Bone marrow (tissue), 2 donors: ENCODE data around the gene LRRC75A.
"Not testable (repeated sequence)": the region's sequence is repeated elsewhere in the genome, so short reads cannot be mapped to it uniquely, and the experiment has no call there.

Experiments
- DNase-seq, 2 donors: peaks; one replicate each; lab custom pipeline; 2025; lab: John Stamatoyannopoulos, UW

Gene LRRC75A, protein sequence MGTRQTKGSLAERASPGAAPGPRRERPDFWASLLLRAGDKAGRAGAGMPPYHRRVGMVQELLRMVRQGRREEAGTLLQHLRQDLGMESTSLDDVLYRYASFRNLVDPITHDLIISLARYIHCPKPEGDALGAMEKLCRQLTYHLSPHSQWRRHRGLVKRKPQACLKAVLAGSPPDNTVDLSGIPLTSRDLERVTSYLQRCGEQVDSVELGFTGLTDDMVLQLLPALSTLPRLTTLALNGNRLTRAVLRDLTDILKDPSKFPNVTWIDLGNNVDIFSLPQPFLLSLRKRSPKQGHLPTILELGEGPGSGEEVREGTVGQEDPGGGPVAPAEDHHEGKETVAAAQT

DNA sequence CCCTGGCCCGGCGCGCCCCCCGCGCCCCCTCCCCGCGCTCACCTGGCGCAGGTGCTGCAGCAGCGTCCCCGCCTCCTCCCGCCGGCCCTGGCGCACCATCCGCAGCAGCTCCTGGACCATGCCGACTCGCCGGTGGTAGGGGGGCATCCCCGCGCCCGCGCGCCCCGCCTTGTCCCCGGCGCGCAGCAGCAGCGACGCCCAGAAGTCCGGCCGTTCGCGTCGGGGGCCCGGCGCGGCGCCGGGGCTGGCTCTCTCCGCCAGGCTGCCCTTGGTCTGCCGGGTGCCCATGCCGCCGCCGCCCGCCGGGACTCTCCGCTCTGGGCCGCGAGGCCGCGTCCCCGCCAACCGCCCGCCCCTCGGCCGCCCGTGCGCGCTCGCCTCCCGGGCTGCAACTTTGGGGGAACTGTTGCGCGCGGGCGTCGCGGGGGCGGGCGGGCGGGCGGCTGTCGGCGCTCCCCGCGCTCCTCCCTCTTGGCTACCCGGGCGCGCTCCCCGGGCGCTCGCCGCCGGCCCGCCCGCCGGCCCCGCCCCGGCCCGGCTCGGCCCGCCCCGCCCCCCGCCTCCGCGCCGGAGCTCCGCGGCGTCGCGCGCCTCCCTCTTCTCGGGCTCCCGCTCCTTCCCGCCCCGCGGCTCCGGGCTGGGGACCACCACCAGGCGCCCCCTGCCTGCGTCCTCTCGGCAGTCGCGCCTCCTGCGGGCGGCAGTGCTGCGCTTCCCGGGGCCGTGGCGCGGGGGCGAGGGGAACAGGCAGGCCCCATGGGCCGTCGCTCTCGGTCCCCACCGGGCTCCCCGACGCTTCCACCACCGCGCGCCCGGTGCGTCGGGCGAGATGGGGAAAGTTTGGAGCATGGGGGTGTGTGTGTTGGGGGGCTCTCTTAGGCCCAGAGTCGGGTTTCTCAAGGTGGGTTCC, at the start of gene LRRC75A:
Gene LRRC75A, minus strand, starts transcription at position 491 of the 910 bp plus-strand sequence. Its CDS starts 203 bp downstream, at position 288.
- DNase-seq: peak in 1 of 2 donors; percentile 13

DNA sequence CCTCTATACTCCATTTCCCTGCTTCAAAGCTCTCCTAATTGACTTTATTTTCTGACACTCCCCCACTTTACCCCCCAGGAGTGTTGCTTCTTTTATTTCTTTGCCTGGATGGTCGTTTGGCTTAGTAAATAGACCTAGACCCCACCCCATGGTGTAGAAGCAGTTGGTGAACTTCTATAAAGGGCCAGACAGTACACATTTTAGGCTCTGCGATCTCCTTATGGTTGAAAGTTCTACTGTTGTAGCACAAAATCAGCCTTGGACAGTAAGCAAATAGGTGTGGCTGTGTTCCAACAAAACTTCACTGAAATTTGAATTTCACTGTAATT, 45.1 kb upstream of the LRRC75A start:
- no peak for DNase-seq

DNA sequence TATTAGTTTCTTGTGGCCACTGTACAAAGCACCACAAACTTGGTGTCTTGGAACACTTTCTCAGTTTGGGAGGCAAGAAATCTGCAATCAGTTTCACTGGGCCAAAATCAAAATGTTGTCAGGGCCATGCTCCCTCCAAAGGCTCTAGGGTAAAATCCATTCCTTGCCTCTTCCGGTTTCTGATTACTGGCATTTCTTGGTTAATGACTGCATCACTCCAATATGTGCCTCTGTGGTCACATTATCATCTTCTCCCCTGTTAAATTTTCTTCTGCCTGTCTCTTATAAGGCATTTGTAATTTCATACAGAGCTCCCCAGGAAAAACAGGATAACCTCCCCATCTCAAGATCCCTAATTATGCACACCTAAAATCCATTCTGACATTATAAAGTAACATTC, 42.2 kb upstream of the LRRC75A start:
- DNase-seq: no peak

DNA sequence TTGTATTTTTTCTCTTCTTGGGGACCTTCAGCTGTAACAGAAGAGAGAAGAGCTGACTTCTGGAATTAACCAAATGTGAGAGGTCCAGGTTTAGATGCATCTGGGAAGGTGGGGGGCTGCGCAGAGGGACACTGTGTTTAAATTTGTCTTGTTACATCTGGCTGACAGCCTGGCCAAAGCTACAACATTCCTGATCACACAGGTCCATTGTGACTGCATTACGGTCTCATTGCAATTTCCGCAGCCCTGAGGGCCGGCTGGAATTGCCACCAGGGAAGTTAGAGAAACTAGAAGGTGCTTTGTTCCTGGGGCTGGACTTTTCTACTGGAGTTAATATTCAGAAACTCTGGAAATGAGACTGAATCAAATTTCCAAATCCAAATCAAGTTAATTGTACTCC, 37.9 kb upstream of the LRRC75A start:
- DNase-seq: no peak

DNA sequence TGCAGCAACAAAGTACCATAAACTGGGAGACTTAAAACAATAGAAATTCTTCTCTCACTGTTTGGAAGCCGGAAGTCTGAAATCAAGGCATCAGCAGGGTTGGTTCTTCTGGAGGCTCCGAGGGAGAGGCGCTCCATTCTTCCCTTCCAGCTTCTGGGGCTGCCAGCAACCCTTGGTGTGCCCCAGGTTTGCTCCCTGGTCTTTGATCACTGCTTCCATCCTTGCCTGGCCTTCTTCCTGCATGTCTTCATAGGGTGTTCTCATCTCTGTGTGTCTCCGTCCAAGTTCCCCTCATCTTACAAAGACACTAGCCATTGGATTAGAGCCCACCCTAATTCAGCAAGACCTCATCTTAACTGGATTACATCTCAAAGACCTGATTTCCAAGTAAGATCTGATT, 35.3 kb upstream of the LRRC75A start:
- DNase-seq: no peak

DNA sequence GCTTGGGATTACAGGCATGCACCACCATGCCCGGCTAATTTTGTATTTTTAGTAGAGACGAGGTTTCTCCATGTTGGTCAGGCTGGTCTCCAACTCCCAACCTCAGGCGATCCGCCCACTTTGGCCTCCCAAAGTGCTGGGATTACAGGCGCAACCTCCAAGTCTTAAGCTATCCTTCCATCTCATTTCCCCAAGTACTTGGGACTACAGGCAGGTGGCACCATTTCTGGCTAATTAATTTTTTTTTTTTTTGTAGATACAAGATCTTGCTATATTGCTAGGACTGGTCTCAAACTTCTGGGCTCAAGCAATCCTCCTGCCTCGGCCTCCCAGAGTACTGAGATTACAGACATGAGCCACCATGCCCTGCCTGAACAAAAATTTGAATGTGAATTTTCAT, 33.6 kb upstream of the LRRC75A start:
- DNase-seq: not testable (repeated sequence)

DNA sequence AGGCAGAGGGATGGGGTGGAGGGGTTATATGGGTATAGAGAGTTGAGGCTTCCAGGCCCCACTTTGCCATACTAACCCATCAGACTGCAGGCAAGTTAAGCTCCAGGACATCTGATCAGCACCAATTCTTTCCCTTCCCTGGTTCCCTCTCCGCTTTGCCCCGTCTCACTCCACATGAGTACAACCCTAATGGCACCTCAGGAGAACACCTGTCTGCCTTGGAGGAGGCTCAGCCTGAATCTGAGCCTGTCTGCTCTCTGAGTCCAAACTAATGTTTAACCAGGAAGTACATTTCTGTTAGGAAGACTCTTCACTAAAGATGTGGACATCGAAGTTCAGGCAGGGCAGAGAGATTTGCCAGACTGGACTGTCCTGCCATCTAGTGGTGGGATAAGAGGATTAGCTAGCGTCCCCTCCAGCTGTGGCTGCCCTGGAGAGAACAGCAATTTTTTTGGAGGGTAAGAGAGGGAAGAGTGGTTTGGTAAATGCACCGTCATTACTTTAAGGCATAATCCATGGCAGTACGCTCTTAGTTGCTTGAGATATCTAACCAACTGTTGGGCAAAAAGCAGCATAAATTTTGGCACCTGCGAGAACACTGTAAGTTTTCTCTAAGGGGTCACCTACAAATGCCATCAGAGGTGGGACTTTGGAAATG, 29.2 kb upstream of the LRRC75A start:
- DNase-seq: peak; percentile 37 to 82

DNA sequence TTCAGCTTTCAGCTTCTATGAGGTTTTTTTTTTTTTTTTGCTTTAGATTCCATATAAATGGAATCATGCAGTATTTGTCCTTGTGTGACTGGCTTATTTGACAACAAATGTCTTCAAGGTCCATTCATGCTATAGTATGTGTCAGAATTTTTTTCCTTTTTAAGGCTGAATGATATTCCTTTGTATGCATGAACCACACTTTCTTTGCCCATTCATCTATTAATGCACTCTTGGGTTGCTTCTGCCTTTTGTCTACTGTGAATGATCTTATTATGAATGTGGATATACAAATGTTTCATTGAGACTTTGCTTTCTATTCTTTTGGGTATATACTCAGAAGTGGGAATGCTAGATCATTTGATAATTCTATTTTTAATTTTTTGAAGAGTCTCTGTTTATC, 27.0 kb upstream of the LRRC75A start:
- DNase-seq: no peak

DNA sequence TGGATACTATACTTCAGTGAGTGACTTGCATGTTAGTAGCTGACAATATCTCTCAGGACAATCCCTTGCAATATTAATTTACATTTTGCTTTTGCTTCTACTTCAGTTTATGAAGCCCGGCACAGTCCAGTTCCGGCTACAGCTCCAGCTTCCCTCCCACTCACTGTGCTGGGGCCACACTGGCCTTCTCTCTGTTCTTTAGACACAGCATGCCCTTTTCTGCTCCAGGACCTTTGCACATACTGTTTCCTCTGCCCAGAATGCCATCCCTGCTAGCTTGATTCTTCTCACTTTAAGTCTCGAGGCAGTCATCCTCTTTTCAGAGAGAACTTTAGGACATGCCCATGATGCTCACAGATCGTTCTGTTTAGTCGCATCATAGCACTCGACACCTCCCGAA, 25.5 kb upstream of the LRRC75A start:
- no peak for DNase-seq

DNA sequence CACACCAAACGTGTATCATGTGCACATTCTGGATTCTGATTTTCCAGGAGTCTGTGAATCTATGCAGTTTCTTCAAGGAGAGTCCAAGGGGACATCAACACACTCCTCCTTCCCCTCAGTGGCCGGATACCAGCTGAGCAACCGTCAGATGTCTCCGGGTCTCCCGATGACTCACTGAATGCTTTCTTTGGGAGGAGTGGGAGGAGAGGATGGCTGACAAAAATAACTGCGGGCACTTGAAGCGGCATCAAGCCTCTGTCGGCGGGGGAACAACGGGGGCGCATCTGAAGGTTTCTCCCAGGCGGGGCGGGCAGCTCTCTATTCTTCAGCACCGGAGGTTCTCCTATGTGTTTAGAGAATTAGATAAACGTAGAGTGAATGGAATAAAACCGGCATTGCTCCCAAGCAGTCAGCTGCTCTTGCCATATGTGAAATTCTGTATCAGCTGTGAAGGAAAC, 24.6 kb upstream of the LRRC75A start:
- peak in 1 of 2 donors; percentile 35 for DNase-seq

DNA sequence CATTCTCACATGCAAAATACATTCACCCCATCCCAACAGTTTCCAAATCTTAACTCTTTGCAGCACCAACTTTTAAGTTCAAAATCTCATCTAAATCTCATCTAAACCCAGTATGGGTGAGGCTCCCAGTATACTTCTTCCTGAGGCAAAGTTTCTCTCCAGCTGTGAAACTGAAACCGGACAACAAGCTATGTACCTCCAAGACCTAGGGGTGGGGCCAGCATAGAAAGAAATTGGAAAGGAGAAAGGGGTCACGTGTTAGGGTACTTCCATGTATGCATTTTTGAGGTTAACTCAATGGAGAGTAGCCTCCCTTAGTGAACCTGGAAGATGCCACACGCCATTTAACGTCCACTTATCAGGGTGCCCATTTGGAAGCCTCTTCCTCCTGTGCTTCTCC, 23.9 kb upstream of the LRRC75A start:
- no peak for DNase-seq

DNA sequence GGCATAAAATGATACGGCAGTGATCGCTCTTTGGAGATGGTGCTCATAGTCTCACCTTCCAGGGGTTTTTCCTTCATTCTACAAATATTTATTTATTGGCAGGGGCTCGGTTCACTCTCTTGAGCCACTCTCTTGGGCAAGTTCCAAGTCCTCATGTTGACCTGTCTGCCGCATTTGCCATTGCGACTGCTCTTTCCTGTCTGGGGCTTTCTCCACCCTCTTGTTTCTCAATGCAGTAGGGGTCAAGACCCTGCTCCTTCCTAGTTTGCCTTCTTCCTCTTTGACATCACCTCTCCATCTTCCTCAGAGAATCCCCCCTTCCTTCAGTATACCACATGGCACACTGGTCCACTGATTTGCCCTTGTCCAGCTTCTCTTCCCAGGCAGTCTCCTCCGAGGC, 21.9 kb upstream of the LRRC75A start:
- no peak for DNase-seq

DNA sequence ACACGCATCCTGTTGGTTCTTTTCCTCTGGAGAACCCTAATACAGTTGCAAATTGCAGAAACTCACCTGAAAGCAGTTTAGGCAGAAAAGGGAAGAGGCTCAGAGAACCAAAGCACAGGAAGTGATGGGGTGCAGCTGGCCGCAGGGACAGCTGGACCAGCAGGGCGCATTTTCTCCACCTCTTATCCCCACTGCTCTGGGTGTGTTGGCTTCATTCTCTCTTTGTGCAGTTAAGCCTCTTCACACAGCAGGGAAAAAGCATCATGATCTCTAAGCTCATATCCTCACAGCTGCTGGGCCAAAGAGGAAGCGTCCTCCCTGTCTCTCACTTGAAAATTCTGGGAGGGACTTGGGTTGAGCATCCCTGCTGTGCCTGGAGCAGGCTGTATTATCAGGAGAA, 20.0 kb upstream of the LRRC75A start:
- no peak for DNase-seq

DNA sequence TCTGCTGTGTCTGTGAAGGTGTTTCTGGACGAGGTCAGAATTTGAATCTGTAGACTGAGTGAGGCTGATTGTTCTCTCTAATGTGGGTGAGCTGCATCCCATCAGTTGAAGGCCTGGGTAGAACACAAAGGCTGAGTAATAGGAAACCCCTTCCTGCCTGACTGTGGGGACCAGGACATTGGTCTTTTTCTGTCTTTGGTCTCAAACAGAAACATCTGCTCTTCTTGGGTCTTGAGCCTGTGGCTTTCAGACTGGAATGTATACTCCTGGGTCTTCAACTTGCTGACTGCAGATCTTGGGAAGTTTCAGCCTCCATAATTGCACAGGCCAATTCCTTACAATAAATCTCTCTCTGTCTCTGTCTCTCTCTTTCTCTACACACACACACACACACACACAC, 19.6 kb upstream of the LRRC75A start:
- DNase-seq: no peak

DNA sequence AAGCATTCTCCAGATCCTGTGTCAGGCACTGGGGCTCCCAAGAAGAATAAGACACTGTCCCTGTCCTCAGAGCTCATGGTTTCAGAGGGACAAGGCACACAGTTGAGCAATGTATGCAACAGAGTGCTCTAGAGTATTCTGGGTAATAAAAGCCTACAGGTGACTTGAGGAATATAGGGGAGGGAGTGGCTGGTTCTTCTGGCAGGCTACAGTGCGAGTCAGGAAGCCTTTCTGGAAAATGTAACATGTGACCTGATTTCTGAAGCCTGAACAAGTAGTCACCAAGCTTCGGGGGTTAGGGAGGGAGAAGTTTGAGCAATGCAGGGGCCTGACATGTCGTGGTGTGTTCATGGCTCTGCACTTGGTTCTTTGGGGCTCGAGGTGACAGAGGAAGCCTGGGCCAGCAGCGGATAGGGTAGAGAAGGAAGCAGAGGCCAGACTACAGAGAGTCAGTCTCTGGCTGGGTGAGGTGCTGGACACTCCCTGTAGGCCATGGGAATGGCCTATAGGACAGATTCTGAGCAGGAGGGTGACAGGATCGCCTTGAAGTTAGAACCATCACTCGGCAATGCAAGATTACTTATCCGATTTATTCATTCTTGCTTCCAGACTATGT, 16.0 kb upstream of the LRRC75A start:
- no peak for DNase-seq

DNA sequence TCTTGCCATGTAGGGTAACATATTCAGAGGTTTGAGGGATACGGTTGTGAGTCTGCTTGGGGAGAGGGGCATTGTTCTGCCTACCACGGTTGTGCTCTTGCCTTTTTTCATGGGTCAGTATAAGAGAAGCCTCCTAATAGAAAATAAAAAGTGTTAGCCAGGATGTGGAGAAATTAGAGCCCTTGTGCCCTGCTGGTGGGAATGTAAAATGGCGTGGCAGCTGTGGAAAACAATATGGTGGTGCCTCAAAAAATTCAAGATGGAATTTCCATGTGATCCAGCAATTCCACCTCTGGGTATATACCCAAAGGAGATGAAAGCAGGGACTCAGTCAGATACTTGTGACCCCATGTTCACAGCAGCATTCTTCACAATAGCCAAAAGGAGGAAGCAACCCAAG, 14.2 kb upstream of the LRRC75A start:
- DNase-seq: no peak

DNA sequence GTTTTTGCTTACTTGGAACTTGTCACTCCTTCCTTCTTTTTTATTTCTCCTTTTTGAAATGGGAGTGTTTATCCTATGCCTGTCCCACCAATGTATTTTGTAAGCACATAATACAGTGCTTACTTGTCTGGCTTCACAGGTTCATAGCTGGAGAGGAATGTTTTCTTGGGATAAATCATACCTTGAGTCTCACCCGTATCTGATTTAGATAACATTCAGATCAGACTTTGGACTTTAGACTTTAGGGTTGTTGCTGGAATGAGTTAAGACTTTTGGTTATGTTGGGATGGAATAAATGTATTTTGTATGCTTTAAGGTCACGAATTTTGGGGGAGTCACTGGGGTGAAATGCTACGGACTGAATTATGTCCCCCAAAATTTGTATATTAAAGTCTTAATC, 13.0 kb upstream of the LRRC75A start:
- DNase-seq: no peak

DNA sequence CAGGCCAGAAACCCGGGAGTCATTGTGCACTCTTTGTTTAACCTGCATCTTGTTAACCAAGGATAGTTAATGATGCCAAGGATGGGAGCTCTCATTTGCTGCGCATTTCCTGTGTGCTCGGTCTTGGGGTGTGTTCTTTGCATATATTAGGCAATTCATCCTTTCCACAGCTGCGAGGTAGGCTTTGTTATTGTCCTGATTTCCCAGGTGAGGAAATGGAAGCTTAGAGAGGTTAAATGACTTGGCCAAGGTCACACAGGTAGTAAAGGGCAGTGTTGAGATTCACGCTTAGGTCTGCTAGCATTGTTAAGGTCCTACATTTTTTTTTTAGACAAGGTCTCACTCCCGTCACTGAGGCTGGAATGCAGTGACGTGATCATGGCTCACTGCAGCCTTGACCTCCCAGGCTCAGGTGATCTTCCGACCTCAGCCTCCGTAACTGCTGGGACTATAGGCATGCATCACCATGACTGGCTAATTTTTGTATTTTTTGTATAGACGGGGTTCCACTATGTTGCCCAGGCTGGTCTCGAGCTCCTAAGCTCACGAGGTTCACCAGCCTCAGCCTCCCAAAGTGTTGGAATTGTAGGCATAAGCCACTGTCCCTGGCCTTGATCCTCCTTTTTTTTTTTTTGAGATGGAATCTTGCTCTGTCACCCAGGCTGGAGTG, 5.0 kb upstream of the LRRC75A start:
- DNase-seq: no peak

DNA sequence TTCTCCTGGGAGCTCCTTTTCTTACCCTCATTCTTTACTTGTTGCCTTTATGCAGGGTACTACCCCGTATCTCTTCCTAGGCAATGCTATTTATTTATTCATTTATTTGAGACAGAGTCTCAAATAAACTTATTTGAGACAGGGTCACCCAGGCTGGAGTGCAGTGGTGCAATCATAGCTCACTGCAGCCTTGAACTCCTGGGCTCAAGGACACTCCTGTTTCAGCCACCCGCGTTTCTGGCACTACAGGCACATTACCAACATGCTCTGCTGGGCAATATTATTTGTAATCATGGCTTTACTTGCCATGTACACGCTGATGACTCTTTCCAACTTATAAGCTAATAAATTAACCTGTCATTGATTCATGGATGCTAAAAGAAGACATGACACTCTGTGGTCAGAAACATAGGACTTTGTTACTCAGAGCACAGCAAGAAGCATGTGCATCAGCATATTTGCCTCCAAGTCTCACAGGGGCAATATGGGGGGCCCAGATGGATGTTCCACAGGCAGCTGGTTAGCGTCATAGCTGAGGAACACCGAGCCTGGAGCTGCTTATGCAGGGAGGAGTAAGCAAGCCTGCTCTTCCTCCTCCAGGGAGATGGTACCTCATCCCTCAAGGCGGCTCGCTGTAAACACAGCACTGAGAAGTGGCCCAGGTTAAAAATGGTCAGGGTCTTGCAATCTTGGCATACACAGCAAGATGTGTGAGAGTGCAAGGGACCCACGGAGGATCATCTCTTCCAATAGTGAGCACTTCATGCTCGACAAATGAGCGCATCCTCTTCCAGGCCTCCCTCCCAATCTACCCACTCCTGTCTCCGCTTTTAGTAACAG, 4.2 kb upstream of the LRRC75A start:
- DNase-seq: no peak

DNA sequence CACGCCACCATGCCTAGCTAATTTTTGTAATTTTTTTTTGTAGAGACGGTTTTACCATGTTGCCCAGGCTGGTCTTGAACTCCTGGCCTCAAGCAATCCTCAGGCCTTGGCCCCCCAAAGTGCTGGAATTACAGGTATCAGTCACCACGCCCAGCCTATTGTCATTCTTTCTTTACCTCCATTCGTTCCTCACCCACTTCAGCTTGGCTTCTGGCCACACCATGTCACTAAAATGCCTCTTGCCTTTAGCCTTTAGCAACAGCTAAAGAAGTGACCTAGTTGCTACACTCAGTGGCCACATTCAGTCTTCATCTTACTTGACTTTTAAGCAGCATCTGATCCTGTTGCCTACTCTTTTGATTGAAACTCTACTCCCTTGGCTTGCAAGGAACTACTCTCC, 3.6 kb upstream of the LRRC75A start:
- DNase-seq: no peak

DNA sequence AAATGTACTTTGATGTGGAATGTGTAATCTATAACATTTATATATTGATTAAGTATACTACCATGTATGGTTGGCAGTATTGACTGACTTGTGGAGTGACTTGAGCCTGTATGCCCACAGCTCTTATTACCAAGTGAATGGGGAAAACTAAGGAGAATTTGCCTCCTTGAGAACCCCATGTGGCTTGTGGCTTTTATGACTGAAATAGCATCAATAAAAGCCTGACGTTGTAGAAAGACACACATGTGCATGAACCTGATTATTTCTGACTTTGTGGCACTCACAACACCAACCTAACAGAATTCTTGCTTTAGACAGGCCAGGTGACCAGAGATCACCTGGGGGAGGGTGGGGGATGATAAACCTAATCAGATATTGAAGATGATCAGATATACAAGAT, 2.1 kb upstream of the LRRC75A start:
- no peak for DNase-seq
